H9 (cell line): ENCODE results near the gene PIK3C3. TPM values are rescaled to one million over a fixed set of nuclear protein-coding genes. Genes with fewer than 3 reads are reported as not detected.

Source experiments
- DNase-seq: peaks from one replicate; pipeline ENCODE4 v3.0.0-alpha.2; 2017
- H2AFZ ChIP-seq: one replicate; pipeline ENCODE4 v1.6.1; 2013; ENCODE audit warnings: mild to moderate bottlenecking, low read length, control low read depth, moderate library complexity
- H2AK5ac ChIP-seq: 2 replicates; pipeline ENCODE4 v1.6.1; 2013; ENCODE audit warnings: low read length, control low read depth, mixed read lengths; ENCODE audit not compliant: insufficient read length
- H2BK120ac ChIP-seq: one replicate; pipeline ENCODE4 v1.6.1; 2013; ENCODE audit warnings: low read depth, mild to moderate bottlenecking, low read length, control low read depth, inconsistent platforms; ENCODE audit not compliant: poor library complexity, severe bottlenecking
- H2BK12ac ChIP-seq: 2 replicates; pipeline ENCODE4 v1.6.1; 2013; ENCODE audit warnings: low read length, control low read depth, mixed read lengths, low read depth; ENCODE audit not compliant: insufficient read length
- H2BK15ac ChIP-seq: 2 replicates; pipeline ENCODE4 v1.6.1; 2013; ENCODE audit warnings: low read depth, low read length, control low read depth
- H2BK20ac ChIP-seq: one replicate; pipeline ENCODE4 v1.6.1; 2013; ENCODE audit warnings: low read depth, mild to moderate bottlenecking, low read length, control low read depth, inconsistent platforms; ENCODE audit not compliant: poor library complexity, severe bottlenecking
- H2BK5ac ChIP-seq: 2 replicates; pipeline ENCODE4 v1.6.1; 2013; ENCODE audit warnings: low read length, control low read depth, mixed read lengths; ENCODE audit not compliant: insufficient read length
- H3K14ac ChIP-seq: 2 replicates; pipeline ENCODE4 v1.6.1; 2013; ENCODE audit warnings: low read length, control low read depth; ENCODE audit not compliant: insufficient read depth
- H3K18ac ChIP-seq: 2 replicates; pipeline ENCODE4 v1.6.1; 2013; ENCODE audit warnings: low read depth, mild to moderate bottlenecking, mixed read lengths, low read length, control low read depth; ENCODE audit not compliant: insufficient read length
- H3K23ac ChIP-seq: 2 replicates; pipeline ENCODE4 v1.6.1; 2013; ENCODE audit warnings: low read length, control low read depth, mixed read lengths, low read depth; ENCODE audit not compliant: insufficient read length
- H3K23me2 ChIP-seq: 2 replicates; pipeline ENCODE4 v1.6.1; 2013; ENCODE audit warnings: low read depth, mild to moderate bottlenecking, mixed read lengths, low read length, control low read depth; ENCODE audit not compliant: insufficient read length, poor library complexity, severe bottlenecking
- H3K27ac ChIP-seq: 2 replicates; pipeline ENCODE4 v1.5.1; 2013; ENCODE audit warnings: low read length, control low read depth, mixed read lengths, low read depth; ENCODE audit not compliant: insufficient read length
- H3K27me3 ChIP-seq: 2 replicates; pipeline ENCODE4 v1.6.1; 2013; ENCODE audit warnings: low read length, control low read depth, inconsistent platforms; ENCODE audit not compliant: insufficient read depth
- H3K4ac ChIP-seq: 2 replicates; pipeline ENCODE4 v1.6.1; 2013; ENCODE audit warnings: low read depth, mild to moderate bottlenecking, control low read depth, inconsistent platforms, low read length, moderate library complexity
- H3K4me1 ChIP-seq: 2 replicates; pipeline ENCODE4 v1.6.1; 2013; ENCODE audit warnings: low read length, control low read depth, inconsistent platforms; ENCODE audit not compliant: insufficient read depth
- H3K4me2 ChIP-seq: 2 replicates; pipeline ENCODE4 v1.6.1; 2013; ENCODE audit warnings: low read length, control low read depth, mixed read lengths; ENCODE audit not compliant: insufficient read length, insufficient read depth
- H3K56ac ChIP-seq: 2 replicates; pipeline ENCODE4 v1.6.1; 2013; ENCODE audit warnings: low read depth, mild to moderate bottlenecking, mixed read lengths, low read length, control low read depth; ENCODE audit not compliant: insufficient read length
- H3K79me1 ChIP-seq: 2 replicates; pipeline ENCODE4 v1.6.1; 2013; ENCODE audit warnings: low read depth, mild to moderate bottlenecking, moderate library complexity, low read length, control low read depth, inconsistent platforms; ENCODE audit not compliant: insufficient read depth, poor library complexity, severe bottlenecking
- H3K79me2 ChIP-seq: 2 replicates; pipeline ENCODE4 v1.6.1; 2013; ENCODE audit warnings: low read length, control low read depth, inconsistent platforms; ENCODE audit not compliant: insufficient read depth
- H3K9ac ChIP-seq: 2 replicates; pipeline ENCODE4 v1.6.1; 2013; ENCODE audit warnings: low read length, control low read depth, mixed read lengths; ENCODE audit not compliant: insufficient read length; ENCODE audit errors: extremely low read depth
- H3K9me3 ChIP-seq: one replicate; pipeline ENCODE4 v1.6.1; 2013; ENCODE audit warnings: low read depth, low read length, inconsistent platforms; ENCODE audit not compliant: control insufficient read depth
- H3T11ph ChIP-seq: one replicate; pipeline ENCODE4 v1.6.1; 2013; ENCODE audit warnings: mild to moderate bottlenecking, low read length, control low read depth, inconsistent platforms
- H4K20me1 ChIP-seq: one replicate; pipeline ENCODE4 v1.6.1; 2013; ENCODE audit not compliant: control insufficient read depth, insufficient read length, insufficient read depth
- H4K5ac ChIP-seq: 2 replicates; pipeline ENCODE4 v1.6.1; 2013; ENCODE audit warnings: low read depth, mild to moderate bottlenecking, mixed read lengths, low read length, control low read depth; ENCODE audit not compliant: insufficient read length
- H4K8ac ChIP-seq: replicated peaks from 2 replicates; pipeline ENCODE4 v1.6.1; 2013; ENCODE audit warnings: low read length, control low read depth, mixed read lengths, low read depth; ENCODE audit not compliant: insufficient read length
- H4K91ac ChIP-seq: 2 replicates; pipeline ENCODE4 v1.6.1; 2013; ENCODE audit warnings: low read depth, mild to moderate bottlenecking, moderate library complexity, mixed read lengths, low read length, control low read depth; ENCODE audit not compliant: insufficient read length
- H3K27ac Mint-ChIP-seq, 3 experiments: 2 replicates in 2 of 3; 3 replicates in 1 of 3; pipeline ENCODE4 v1.8.0; 2020 to 2021; ENCODE audit warnings: mixed read lengths in 3 of 3, mild to moderate bottlenecking in 1 of 3, moderate library complexity in 1 of 3
- H3K27me3 Mint-ChIP-seq: 2 replicates; pipeline ENCODE4 v1.8.0; 2021; ENCODE audit warnings: low read depth, mild to moderate bottlenecking, moderate library complexity, mixed read lengths
- H3K36me3 Mint-ChIP-seq, 3 experiments: 2 replicates in 2 of 3; 3 replicates in 1 of 3; pipeline ENCODE4 v1.8.0; 2020 to 2021; ENCODE audit warnings: low read depth in 3 of 3, mixed read lengths in 3 of 3; ENCODE audit not compliant: insufficient read depth in 1 of 3
- H3K4me1 Mint-ChIP-seq, 2 experiments: 2 replicates each; pipeline ENCODE4 v1.8.0; 2020; ENCODE audit warnings: mixed read lengths in 2 of 2
- H3K4me3 Mint-ChIP-seq, 2 experiments: 2 replicates in 1 of 2; 3 replicates in 1 of 2; pipeline ENCODE4 v1.8.0; 2020 to 2021; ENCODE audit warnings: mild to moderate bottlenecking in 2 of 2, mixed read lengths in 2 of 2, moderate library complexity in 1 of 2
- H3K9me3 Mint-ChIP-seq, 2 experiments: 2 replicates in 1 of 2; 3 replicates in 1 of 2; pipeline ENCODE4 v1.8.0; 2020; ENCODE audit warnings: mild to moderate bottlenecking in 2 of 2, mixed read lengths in 2 of 2, moderate library complexity in 1 of 2
- CTCF ChIP-seq: fragments of 200-600 bp; sonication (generic); conservative IDR thresholded peaks from 3 replicates; pipeline ENCODE4 v1.8.0; 2021; ENCODE audit warnings: antibody characterized with exemption, mild to moderate bottlenecking
- WGBS: extraction: QIAGEN DNeasy Blood & Tissue Kit; methylation state at CpG from one replicate; pipeline ENCODE4 v1.1.7; 2013; ENCODE audit warnings: missing lambda C conversion rate, low lambda C conversion rate, mixed read lengths; ENCODE audit not compliant: insufficient read length; ENCODE audit errors: extremely low coverage; 5-methylcytosine and 5-hydroxymethylcytosine counted together
- total RNA-seq: library from RNA; stranded (reverse); gene quantifications from 2 replicates; pipeline ENCODE4 v1.2.1, GENCODE V29; 2021

Gene PIK3C3
- total RNA-seq, 1 experiment from 2014 or later = 48.8 TPM

GRCh38 chr18:42087235-42087634 is 132.2 kb downstream of the PIK3C3 start:
- no peak for TF ChIP-seq CTCF
- Mint-ChIP-seq H3K4me3 (no peak overlapping the region), H3K27ac (no peak overlapping the region), H3K36me3 (peaks cover 0 to 5% (median 0%) of the 10 kb centered on the region in 3 experiments; a peak in 2 of 7 replicates), H3K9me3 (peaks cover 0 to 3% of the 10 kb centered on the region in 2 experiments; a peak in 1 of 5 replicates), H3K4me1 (no peaks in the 10 kb centered on the region; a peak in 1 of 4 replicates), H3K27me3 (no peaks in the 10 kb centered on the region)
- Histone ChIP-seq H4K20me1 (no peaks in the 10 kb centered on the region), H3K9me3 (no peaks in the 10 kb centered on the region), H3K79me1 (no peaks in the 10 kb centered on the region), H3K79me2 (no peaks in the 10 kb centered on the region), H3K4me2 (no peak overlapping the region), H2BK20ac (no peak overlapping the region), H3T11ph (no peak overlapping the region), H2BK120ac (no peak overlapping the region), H3K23ac (no peak overlapping the region), H3K27me3 (no peaks in the 10 kb centered on the region), H2AFZ (no peak overlapping the region), H3K9ac (no peak overlapping the region), H2AK5ac (no peak overlapping the region), H3K27ac (no peak overlapping the region), H4K91ac (no peak overlapping the region), H3K23me2 (no peaks in the 10 kb centered on the region), H4K5ac (no peak overlapping the region), H2BK12ac (no peak overlapping the region), H3K4me1 (no peaks in the 10 kb centered on the region), H2BK5ac (no peak overlapping the region), H3K14ac (no peak overlapping the region), H4K8ac (no peak overlapping the region), H2BK15ac (no peak overlapping the region), H3K4ac (no peak overlapping the region), H3K56ac (no peak overlapping the region), H3K18ac (no peak overlapping the region)
- no CpG with 5 or more reads among the region's 7 CpGs for WGBS
- no peak for DNase-seq
